ENCODE results near the gene MYO9B.
"Not testable (repeated sequence)": the region's sequence is repeated elsewhere in the genome, so short reads cannot be mapped to it uniquely, and the experiment has no call there.

MYO9B gene

DNA sequence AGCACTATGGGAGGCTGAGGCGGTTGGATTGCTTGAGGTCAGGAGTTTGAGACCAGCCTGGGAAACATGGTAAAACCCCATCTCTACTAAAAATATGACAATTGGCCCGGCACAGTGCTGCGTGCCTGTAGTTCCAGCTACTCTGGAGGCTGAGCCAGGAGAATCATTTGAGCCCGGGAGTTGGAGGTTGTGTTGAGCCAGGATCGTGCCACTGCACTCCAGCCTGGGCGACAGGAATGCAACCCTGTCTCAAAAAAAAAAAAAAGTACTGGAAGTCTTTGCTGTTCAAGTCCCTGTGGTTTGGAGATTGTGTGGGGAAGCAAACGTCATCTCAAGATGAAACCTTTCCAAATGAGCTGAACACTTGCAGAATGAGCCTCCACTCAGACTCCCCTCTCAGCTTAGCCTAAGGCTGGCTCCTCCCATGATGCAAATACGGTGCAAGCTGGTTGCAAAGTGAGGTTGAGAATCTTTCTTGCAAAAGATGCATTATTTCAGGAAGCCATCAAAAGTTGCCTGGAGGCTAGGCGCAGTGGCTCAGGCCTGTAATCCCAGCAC, 46.2 kb downstream of the MYO9B start:
- no peak for DNase-seq

DNA sequence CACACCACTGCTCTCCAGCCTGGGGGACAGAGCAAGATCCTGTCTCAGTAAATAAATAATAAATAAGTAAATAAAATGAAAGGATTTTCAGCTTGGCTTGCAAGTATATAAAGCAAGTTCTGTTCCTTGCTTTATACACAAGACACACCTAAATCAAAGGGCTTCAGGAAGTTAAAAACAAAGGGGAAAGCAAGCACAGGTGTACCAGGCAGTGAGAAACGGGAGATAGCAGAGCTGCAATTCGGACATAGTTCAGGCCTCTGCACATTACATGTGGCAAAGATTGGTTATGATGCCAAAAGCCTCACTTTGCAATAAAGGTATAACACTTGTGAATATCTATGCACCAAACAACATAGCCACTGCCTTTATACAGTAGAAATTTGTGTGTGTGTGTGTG, 47.5 kb downstream of the MYO9B start:
- no peak for DNase-seq

DNA sequence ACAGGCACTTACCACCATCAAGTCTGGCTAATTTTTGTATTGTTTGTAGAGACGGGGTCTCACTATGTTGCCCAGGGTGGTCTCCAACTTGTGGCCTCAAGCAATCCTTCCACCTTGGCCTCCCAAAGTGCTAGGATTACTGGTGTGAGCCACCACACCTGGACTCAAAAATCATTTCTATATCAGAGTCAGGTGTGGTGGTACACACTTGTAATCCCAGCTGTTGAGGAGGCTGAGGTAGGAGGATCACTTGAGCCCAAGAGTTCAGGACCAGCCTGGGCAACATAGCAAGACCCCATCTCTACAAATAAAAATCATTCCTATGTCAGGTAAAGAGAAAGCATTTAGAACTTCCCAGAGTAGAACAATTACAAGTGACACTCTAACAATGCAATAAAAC, 48.4 kb downstream of the MYO9B start:
- no peak for DNase-seq

DNA sequence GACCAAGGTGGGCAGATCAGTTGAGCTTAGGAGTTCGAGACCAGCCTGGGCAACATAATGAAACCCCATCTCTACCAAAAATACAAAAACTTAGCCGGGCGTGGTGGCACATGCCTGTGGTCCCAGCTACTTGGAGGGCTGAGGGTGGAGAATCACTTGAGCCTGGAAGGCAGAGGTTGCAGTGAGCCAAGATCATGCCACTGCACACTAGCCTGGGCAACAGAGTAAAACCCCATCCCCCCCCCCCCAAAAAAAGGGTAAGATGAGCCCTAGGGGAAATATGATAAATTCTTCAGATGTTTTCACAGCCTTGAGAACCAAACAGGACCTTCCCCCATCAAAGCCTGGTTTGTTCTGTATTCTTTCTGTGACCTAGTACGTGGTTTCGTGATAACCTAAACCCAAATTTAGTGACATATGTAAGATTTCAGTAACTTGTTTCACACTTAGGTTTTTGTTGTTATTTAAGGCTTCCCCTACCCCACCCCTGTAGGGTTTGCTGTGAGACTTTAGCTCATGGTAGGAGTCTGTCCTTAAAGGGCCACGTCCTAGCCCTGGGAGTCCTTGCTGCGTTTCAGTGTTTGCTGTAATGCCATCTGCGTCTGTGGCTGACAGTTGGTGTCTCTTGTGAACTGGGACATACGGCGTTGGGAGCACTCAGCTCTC, 49.6 kb downstream of the MYO9B start:
- DNase-seq: no peak

DNA sequence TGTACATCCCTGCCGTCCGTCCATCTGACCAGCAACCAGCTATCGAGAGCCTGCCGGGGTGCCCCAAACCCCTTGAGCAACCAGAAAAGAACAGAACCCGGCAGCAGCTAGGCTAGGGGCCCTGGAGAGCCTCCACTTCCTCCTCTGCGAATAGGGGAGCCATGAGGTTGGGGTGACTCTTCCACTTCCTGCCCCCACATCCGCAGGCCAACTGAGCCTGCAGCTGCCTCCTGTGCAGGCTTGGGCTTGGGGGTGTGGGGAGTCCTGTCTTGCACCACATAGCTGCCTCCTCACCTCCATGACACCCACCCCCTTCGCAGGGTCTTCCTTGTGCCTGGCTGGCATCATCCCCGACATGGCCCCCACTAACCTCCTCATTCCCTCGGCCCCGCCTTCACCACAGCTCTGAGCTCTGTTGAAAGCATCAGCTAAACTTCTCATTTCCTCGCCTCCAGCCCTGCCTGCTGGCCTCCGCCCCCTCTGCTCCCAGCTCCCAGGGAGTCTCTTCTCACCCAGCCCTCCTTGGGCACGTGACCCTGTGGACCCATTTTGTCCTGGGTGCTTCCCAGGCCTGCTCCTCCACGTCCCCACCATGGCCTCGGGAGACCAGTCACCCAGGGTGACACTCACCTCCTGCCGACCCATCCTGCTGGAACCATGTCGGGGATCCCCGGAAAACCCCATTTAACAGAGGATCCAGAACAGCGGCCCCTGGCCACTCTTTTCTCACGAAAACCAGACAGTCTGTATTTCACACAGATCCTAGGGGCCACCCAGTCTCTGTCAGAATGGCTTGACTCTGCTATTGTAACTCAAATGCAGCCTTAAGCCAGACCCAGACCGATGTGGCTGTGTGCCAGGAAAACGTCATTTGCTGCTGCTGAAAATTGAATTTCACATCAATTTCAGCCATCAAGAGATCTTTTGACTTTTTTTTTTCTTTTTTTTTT, 50.4 kb downstream of the MYO9B start:
- DNase-seq: no peak

DNA sequence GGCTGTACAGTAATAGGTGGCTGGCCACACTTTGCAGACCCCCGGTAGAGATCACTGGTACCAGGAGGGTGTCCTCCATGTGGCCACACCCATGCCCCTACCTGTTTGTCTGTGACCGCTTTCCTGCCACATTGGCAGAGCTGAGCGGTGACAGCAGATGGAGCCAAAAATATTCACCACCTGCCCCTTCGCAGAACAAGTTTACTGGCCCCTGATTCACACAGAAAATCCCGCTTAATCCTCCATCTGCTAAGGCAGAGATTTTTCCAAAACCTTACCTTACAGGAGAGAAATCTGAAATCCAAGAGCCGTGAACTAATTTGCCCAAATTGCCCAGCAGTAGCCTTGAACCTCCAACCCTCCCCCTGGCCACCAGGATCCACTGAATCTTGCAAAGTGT, 52.1 kb downstream of the MYO9B start:
- DNase-seq: no peak

DNA sequence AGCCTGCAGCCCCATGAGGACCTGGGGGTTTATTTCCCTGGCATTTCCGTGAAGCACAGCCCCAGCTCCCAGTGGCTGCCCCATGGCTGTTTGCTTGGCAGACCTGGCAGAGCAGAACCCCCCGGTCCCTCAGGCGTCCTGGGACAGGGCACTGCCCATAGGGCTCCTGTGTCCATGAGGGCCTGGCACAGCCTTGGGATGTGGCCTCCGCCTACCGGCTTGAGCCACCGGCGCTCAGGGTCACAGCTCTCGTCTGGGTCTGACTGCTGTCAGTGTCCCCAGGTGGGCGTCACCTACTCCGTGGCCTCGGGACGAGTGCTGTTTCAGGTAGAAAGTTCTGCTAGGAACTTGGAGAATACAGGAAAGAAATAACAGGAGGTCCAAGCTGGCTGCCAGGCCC, 52.8 kb downstream of the MYO9B start:
- no peak for DNase-seq

DNA sequence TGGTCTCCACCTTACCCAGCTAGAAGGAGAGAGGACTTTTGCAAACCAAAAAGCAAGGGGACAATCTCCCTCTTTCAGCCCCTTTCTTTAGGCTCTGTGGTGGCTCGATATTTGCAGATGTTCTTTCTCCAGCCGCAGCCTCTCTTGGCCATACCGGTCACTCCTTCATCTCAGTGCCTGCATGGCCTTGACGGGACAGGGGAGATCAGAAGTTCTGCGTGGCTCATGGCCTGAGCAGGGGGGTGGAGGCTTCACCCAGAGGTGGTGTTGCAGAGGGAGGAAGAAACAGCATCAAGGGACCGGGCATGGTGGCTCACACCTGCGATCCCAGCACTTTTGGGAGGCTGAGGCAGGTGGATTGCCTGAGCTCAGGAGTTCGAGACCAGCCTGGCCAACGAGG, 53.2 kb downstream of the MYO9B start:
- DNase-seq: no peak

DNA sequence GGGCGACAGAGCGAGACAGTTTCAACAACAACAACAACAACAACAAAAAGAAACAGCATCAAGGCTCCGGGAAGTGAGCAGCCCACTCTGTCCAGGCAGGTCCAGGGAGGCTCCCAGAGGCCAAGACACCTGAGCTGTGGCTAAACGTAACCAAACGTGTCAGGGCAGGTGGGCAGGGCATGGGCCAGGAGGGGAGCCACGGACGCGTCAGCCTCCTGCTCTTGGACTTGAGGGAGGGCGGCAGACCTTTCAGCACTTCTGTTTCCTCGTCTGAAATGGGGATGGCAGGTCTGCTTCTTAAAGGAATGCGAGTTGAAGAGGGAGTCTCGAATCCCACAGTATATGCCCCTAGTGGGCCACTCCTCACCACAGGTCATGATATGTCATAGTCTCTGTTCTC, 53.8 kb downstream of the MYO9B start:
- no peak for DNase-seq

DNA sequence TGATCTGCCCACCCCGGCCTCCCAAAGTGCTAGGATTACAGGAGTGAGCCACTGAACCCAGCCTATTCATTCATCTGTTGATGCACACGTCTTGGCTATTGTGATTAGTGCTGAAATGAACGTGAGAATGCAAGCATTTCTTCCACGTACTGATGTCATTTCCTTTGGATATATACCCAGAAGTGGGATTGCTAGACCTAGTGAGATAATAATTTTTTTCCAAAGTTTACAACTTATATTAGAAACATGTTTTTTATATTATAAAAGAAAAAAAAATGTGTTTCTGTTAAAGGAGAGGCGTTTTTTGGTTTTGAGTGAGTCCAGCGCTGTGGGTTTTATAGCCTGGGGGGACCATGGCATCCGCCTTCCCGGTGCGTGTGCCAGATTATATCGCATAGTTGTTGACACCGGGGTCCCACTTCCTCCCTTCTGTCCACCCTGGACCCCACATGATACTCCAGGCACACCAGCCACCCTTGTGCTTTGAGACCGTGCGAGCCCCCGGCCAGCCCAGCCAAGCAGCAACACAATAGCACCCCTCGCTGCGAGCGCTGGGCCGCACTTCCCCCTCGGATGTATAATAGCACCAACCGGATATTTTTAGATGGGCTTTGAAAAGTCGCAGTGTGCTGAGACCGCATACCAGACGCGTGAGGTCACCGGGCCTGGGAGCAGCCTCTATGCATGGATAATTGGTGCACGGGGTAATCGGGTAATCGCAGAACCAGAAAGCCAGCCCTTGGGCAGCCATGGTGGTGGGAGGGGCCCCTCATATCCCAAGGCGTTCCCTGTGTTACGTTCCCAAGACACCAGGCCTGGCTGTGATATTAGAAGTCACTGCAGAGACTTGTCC, 59.6 kb downstream of the MYO9B start:
- DNase-seq: no peak

DNA sequence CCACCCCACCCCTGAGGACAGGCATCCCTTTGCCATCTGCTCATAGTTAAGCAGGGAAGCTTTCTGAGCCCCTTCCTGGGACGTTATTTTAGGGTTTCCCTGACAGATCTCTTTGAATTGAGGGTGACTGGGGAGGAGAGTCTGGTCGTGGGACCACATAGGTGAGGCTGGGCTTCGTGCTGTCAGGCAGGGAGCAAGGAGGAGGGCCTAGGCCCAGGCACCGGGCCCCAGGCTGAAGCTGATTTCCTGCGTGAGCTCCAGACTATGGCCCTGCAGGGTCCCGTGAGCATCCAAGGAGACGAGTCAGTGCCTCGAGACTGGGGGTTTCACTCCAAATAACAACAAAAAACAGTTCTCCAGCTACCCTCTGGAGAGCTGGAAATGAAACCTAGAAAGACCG, 60.4 kb downstream of the MYO9B start:
- no peak for DNase-seq

DNA sequence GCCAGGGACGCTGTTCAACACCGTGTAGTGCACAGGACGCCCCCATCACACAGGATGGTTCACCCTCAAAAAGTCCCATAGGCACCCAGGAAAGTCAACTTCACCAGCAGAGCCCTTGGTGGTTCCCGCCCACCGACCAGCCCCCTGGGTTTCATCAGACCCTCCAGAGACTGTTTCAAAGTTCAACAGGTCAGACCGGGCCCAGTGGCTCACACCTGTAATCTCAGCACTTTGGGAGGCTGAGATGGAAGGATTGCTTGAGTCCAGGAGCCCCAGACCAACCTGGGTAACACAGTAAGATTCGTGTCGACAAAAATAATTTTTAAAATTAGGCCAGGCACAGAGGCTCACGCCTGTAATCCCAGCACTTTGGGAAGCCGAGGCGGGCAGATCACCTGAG, 61.0 kb downstream of the MYO9B start:
- no peak for DNase-seq

DNA sequence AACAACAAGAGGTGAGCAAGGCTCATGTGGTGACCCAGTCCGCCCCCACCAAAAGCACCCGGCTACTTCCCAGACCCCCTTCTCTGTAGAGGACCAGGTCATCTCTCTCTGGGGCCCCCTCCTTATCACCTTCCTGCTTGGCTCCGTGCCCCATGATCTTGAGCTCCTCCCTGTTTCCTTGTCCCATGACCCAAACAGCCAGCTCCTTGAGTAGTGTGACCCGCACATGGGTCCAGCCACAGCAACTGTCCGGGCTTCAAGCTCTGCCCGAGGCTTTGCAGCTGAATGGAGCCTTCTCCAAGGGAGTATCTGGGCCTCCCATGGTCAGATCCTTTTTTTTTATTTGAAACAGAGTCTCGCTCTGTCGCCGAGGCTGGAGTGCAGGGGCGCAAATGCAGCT, 61.8 kb downstream of the MYO9B start:
- DNase-seq: no peak

DNA sequence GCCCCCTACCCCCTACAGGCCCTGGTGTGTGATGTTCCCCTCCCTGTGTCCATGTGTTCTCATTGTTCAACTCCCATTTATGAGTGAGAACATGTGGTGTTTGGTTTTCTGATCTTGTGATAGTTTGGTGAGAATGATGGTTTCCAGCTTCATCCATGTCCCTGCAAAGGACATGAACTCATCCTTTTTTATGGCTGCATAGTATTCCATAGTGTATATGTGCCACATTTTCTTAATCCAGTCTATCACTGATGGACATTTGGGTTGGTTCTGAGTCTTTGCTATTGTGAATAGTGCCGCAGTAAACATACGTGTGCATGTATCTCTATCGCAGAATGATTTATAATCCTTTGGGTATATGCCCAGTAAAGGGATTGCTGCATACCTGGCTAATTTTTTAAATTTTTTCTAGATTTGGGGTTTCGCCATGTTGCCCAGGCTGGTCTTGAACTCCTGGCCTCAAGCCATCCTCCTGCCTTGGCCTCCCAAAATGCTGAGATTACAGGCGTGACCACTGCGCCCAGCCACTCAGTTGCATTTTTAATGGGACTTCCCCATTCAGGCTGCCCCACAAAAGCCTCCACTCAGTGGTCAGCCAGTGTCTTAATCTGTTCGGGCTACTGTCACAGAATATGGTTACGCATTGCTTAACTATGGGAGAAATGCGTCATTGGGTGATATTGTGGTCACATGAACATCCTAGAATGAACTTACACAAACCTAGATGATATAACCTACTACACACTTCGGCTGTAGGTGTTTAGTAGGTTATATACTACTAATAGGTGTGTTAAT, 62.7 kb downstream of the MYO9B start:
- not testable (repeated sequence) for DNase-seq

DNA sequence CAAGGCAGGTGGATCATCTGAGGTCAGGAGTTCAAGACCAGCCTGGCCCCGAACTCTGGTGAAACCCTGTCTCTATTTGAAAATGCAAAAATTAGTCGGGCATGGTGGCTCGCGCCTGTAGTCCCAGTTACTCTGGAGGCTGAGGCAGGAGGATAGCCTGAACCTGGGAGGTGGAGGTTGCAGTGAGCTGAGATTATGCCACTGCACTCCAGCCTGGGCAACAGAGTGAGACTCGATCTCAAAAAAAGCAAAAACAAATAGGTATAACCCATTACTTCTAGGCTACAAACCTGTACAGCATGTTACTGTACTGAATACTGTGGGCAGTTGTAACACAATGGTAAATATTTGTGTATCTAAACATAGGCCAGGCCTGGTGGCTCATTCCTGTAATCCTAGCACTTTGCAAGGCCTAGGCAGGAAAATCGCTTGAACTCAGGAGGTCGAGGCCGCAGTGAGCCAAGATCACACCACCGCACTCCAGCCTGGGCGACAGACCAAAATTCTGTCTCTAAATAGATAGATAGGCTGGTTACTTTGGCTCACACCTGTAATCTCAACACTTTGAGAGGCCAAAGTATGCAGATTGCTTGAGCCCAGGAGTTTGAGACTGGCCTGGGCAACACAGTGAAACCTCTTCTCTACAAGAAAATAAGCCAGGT, 63.5 kb downstream of the MYO9B start:
- no peak for DNase-seq

DNA sequence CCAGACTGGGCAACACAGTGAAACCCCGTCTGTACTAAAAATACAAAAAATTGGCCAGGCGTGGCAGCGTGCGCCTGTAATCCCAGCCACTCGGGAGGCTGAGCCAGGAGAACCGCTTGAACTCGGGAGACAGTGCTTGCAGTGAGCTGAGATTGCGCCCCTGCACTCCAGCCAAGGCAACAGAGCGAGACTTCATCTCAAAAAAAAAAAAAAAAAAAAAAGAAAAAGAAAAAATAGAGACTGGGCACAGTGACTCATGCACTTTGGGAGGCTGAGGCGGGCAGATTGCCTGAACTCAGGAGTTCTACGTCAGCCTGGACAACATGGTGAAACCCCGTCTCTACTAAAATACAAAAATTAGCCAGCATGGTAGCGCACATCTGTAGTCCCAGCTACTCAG, 69.2 kb downstream of the MYO9B start:
- not testable (repeated sequence) for DNase-seq

DNA sequence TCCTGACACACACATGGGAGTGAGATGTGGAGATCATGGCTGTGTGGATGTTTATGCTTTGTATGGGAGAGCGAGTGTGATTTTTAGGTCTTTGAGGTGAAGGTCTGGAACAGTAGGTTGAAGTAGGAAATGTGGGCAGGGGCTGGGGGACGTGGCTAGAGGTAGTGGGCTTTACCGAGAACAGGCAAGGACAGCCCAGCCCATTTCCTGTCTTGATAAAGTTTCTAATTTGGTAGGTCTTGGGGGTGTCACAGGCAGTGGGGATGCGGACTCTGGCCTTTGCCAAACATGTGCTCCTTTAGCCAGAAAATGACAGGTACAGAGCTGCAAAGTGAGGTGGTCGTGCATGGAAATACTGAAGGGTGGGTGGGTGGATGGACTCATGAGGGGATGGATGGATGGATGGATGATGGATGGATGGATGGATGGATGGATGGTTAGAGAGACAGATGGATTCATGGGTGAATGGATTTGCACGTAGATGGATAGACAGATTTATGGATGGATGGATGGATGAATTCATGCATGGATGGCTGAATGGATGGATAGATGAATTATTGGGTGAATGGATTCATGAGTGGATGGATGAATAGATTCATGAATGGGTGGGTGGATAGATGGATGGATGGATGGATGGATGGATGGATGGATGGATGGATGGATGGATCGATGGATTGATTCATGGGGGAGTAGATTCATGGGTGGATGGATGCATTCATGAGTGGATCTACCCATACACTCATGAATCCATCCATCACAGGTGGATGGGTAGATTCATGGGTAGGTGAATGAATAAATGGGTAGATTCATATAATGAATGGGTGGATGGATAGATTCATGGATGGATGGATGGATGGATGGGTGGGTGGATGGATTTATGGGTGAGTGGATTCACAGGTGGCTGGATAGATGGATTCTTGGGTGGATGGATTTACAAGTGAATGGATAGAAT, 70.2 kb downstream of the MYO9B start:
- DNase-seq: no peak

DNA sequence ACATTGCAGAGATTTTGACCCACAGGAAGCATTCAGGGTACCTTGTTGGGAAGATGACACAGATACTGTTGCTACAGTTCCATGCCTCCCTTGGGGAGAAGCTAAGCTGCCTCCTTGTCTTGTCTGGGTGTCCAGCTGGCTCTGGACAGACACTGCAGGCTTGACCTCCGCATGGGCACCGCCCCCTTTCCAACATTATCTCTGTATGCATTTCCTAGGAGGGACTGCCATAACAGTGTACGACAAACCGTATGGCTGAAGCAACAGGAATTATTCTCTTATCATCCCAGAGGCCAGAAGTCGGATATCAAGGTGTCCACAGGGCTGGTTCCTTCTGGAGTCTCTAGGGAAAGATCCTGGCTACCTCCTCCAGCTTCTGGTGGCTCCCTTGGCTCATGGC, 72.6 kb downstream of the MYO9B start:
- no peak for DNase-seq

DNA sequence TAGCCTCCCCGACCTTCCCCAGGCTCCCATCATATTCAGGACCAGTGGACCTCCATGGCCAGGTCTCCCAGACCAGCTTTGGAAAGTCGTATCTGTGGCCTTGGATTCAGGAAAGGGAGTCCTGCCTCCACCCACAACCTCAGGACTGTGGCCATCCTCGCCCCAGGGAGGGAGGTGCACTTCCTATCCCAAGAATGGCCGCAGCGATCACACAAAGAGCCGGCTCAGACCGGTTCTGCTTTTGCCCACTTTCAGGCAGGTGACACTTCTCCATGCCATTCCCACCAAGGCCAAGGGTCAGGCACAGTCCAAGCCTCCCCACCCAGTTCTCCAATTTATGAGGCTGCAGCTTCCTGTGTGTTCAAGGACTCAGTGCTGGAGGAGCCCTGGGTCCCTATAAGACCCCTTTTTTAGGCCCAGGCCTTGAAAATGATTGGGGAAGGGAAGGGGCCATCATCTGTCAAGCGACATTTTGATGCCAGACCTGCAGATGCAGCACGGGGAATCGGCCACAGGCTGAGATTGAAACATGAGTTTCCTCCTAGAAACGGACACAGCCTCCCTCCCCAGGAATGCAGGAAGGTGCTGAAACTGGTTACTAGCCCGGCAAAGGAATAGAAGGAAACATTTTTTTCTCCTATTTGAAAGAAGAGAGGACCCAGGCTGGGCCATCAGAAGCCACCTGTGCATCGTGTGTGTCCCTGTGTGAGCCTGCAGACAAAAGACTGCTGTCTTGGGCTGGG, 74.0 kb downstream of the MYO9B start:
- no peak for DNase-seq

DNA sequence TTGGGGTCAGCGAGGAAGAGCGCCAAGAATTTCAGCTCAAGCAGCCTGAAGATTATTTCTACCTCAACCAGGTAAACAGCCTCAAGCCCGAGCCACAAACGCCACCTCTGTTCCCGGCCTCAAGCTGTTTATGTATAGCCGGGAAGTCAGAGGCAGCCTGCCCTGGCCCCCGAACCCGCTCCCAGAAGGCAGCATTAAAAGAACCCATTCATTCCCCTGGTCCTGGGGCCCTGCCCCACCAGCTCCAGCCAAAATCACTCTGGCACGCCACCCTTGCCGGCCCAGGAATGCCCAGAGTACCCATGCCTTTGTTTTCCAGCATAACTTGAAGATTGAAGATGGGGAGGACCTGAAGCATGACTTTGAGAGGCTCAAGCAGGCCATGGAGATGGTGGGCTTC, 78.4 kb downstream of the MYO9B start:
- DNase-seq: no peak
